Hepatic stellate cell (primary cell): ENCODE results near the gene ZNF385D.
A peak's percentile ranks its signal among the peaks of the same experiment; 100 is the strongest.

Experiments used
- DNase-seq: peaks from one replicate; pipeline ENCODE4 v3.0.0; 2011; ENCODE audit warnings: low spot score

ZNF385D gene

GRCh38 chr3:21750831-21751391 lies at the start of gene ZNF385D:
ZNF385D (minus strand) TSS chr3:21751210; CDS start chr3:21750916, 294 bp downstream.
- DNase-seq: peak; percentile 13

- DNase-seq: no peak
Observed at GRCh38 chr3:21798356-21799088, 47.5 kb upstream of the ZNF385D start.

GRCh38 chr3:21795921-21796320 lies 44.9 kb upstream of the ZNF385D start:
- DNase-seq: no peak

GRCh38 chr3:21795152-21795837 lies 44.3 kb upstream of the ZNF385D start:
- DNase-seq: no peak

GRCh38 chr3:21794291-21794690 lies 43.3 kb upstream of the ZNF385D start:
- DNase-seq: no peak

- no peak for DNase-seq
Observed at GRCh38 chr3:21792176-21792575, 41.2 kb upstream of the ZNF385D start.

GRCh38 chr3:21791356-21791755 lies 40.3 kb upstream of the ZNF385D start:
- no peak for DNase-seq

- DNase-seq: no peak
Observed at GRCh38 chr3:21790466-21790865, 39.5 kb upstream of the ZNF385D start.

- no peak for DNase-seq
Observed at GRCh38 chr3:21789730-21790129, 38.7 kb upstream of the ZNF385D start.

- no peak for DNase-seq
Observed at GRCh38 chr3:21786438-21786797, 35.4 kb upstream of the ZNF385D start.

- DNase-seq: no peak
Observed at GRCh38 chr3:21785765-21786437, 34.9 kb upstream of the ZNF385D start.

GRCh38 chr3:21783839-21784238 lies 32.8 kb upstream of the ZNF385D start:
- no peak for DNase-seq

- no peak for DNase-seq
Observed at GRCh38 chr3:21781355-21781754, 30.3 kb upstream of the ZNF385D start.

- no peak for DNase-seq
Observed at GRCh38 chr3:21779909-21780308, 28.9 kb upstream of the ZNF385D start.

- DNase-seq: no peak
Observed at GRCh38 chr3:21778715-21779114, 27.7 kb upstream of the ZNF385D start.

GRCh38 chr3:21777821-21778220 lies 26.8 kb upstream of the ZNF385D start:
- no peak for DNase-seq

- no peak for DNase-seq
Observed at GRCh38 chr3:21766002-21766401, 15.0 kb upstream of the ZNF385D start.

GRCh38 chr3:21755896-21756295 lies 4.9 kb upstream of the ZNF385D start:
- no peak for DNase-seq

GRCh38 chr3:21754839-21755238 lies 3.8 kb upstream of the ZNF385D start:
- DNase-seq: no peak

GRCh38 chr3:21752749-21753347 lies 1.8 kb upstream of the ZNF385D start:
- DNase-seq: no peak

- DNase-seq: no peak
Observed at GRCh38 chr3:21751886-21752285, 876 bp upstream of the ZNF385D start.

- no peak for DNase-seq
Observed at GRCh38 chr3:21750080-21750696, 822 bp downstream of the ZNF385D start.
